Pancreas (tissue), 10 donors: ENCODE data around the gene ZNF652. TPM values are rescaled to one million over a fixed set of nuclear protein-coding genes. Genes with fewer than 3 reads are reported as not detected.

Experiments used
- ATAC-seq, 4 donors: fragments of 200-7000 bp; cut with Tn5 transposase; one replicate each; pipeline versions ENCODE4 v1.8.0 to v1.9.1; 2020; ENCODE audit warnings: mild to moderate bottlenecking in 4 of 4, moderate library complexity in 4 of 4
- DNase-seq, 6 donors: peaks; one replicate each; pipeline ENCODE4 v3.0.0-alpha.2; 2020
- FAIRE-seq: peaks from 2 replicates; lab custom pipeline; 2012; peaks lifted over from hg19 to GRCh38; lab: Jason Lieb, UNC
- H3K27ac ChIP-seq, 4 donors: fragments of 200-600 bp; sonication (generic); 1 replicate in 3 of 4; 2 replicates in 1 of 4; pipeline versions ENCODE4 v1.5.0 to v1.8.0; 2020
- H3K27me3 ChIP-seq, 4 donors: fragments of 200-600 bp; one replicate each; pipeline ENCODE4 v1.8.0; 2021
- H3K36me3 ChIP-seq, 3 donors: fragments of 200-600 bp; sonication (generic) in 1 of 3; one replicate each; pipeline versions ENCODE4 v1.5.0 to v1.8.0; 2020 to 2021
- H3K4me1 ChIP-seq, 3 donors: fragments of 200-600 bp; one replicate each; pipeline ENCODE4 v1.8.0; 2021
- H3K4me3 ChIP-seq, 4 donors: fragments of 200-600 bp; sonication (generic) in 2 of 4; one replicate each; pipeline versions ENCODE4 v1.5.0 to v1.8.0; 2020 to 2021
- H3K9me3 ChIP-seq, 4 donors: fragments of 200-600 bp; one replicate each; pipeline ENCODE4 v1.8.0; 2021
- CTCF ChIP-seq, 4 donors: fragments of 200-600 bp; sonication (generic) in 3 of 4; IDR thresholded peaks; one replicate each; pipeline versions ENCODE4 v1.5.0 to v1.8.0; 2021; ENCODE audit warnings: antibody characterized with exemption in 4 of 4
- WGBS, 2 donors: extraction: QIAGEN DNeasy Blood & Tissue Kit; methylation state at CpG; one replicate each; pipeline ENCODE4 v1.1.7; 2013; 5-methylcytosine and 5-hydroxymethylcytosine counted together
- intact Hi-C, 3 donors: fragments of 100-400 bp; cut with DNase I; formaldehyde crosslinking; loops; one replicate each; pipeline versions ENCODE4 v1.11.1 to v1.14.2; 2022
- polyA plus RNA-seq, 2 donors: library from polyadenylated mRNA; stranded (reverse); fragments of 200-250 nt; gene quantifications; one replicate each; pipeline ENCODE4 v1.2.3, GENCODE V29; 2013
- total RNA-seq, 6 donors: library from RNA; stranded (reverse); fragmentation: NEBNext Ultra II Directional in 4 of 6; extraction: Animal tissue kit (Norgen Biotek cat#: 25700) in 4 of 6; gene quantifications; one replicate each; pipeline versions ENCODE4 v1.2.1 to v1.2.4, GENCODE V29; 2021 to 2023
- donor health status: healthy with polysubstance abuse.
- donor health status: DM: no; HTN: no; CAD: no; lungs with moderate emphysema.
- donor health status: DM: no; HTN: no; CAD: no.
- donor health status: control.
- donor health status: control.
- donor health status: Bipolar disorder and iron deficiency.
- donor health status: DM: yes; HTN: yes; CAD: no.
- donor health status: DM: no; HTN: no; CAD: no.
- donor health status: DM: no; HTN: no; CAD: no.
- donor health status: DM: yes; HTN: yes; CAD: no.

Gene ZNF652
- total and polyA plus RNA-seq, 8 donors, result 16.8 to 32.4 (median 20.5) TPM

GRCh38 chr17:49260817-49261291 is 101.2 kb downstream of the ZNF652 start:
- intact Hi-C loops, result no loop called here
- H3K36me3 ChIP-seq, result no peaks in the 10 kb centered on the region
- FAIRE-seq (no peak), DNase-seq (no peak), ATAC-seq (peak in 1 of 4 donors; percentile 12)
- no peaks in the 10 kb centered on the region for H3K4me1 ChIP-seq
- no peak for TF ChIP-seq CTCF (IDR thresholded peaks at IDR 0.05)
- no peaks in the 10 kb centered on the region for H3K9me3 ChIP-seq
- 51 to 63% methylated on average over 11 of the region's 11 CpGs for WGBS, 2 donors
- H3K27me3 ChIP-seq, result no peaks in the 10 kb centered on the region
- peak overlapping the region in 3 of 4 donors; percentile 24 to 58 (median 56) for H3K4me3 ChIP-seq
- H3K27ac ChIP-seq, result peak overlapping the region in 2 of 4 donors; percentile 61 to 71

- Histone ChIP-seq H3K4me1 (no peaks in the 10 kb centered on the region), H3K9me3 (no peaks in the 10 kb centered on the region), H3K27ac (peak overlapping the region in 2 of 4 donors; percentile 61 to 71), H3K4me3 (peak overlapping the region; percentile 24 to 58 (median 46)), H3K27me3 (no peaks in the 10 kb centered on the region), H3K36me3 (no peaks in the 10 kb centered on the region)
- no peak for TF ChIP-seq CTCF (IDR thresholded peaks at IDR 0.05)
- DNase-seq (peak; percentile 23 to 81 (median 42)), FAIRE-seq (no peak), ATAC-seq (peak; percentile 79 to 88 (median 84))
- WGBS, 2 donors, result 2% methylated on average over 67 to 77 of the region's 77 CpGs
- intact Hi-C loops, result no loop called here
Observed at GRCh38 chr17:49260011-49260816, 101.8 kb downstream of the ZNF652 start.

- H3K36me3 ChIP-seq, result no peaks in the 10 kb centered on the region
- no peaks in the 10 kb centered on the region for H3K27me3 ChIP-seq
- H3K4me1 ChIP-seq, result no peaks in the 10 kb centered on the region
- no peak for DNase-seq
- FAIRE-seq, result no peak
- no peak for ATAC-seq
- TF ChIP-seq CTCF (IDR thresholded peaks at IDR 0.05), result no peak
- intact Hi-C loops, result no loop called here
- H3K4me3 ChIP-seq, result peak overlapping the region in 3 of 4 donors; percentile 36 to 58 (median 56)
- no peaks in the 10 kb centered on the region for H3K9me3 ChIP-seq
- 35 to 45% methylated on average over 9 to 10 of the region's 10 CpGs for WGBS, 2 donors
- peak overlapping the region in 2 of 4 donors; percentile 61 to 71 for H3K27ac ChIP-seq
Observed at GRCh38 chr17:49259663-49260010, 102.4 kb downstream of the ZNF652 start.

- Histone ChIP-seq H3K4me1 (no peaks in the 10 kb centered on the region), H3K27me3 (no peaks in the 10 kb centered on the region), H3K27ac (no peak overlapping the region), H3K4me3 (no peak overlapping the region), H3K9me3 (no peaks in the 10 kb centered on the region), H3K36me3 (no peaks in the 10 kb centered on the region)
- ATAC-seq (no peak), DNase-seq (no peak), FAIRE-seq (no peak)
- TF ChIP-seq CTCF (IDR thresholded peaks at IDR 0.05), result no peak
- intact Hi-C loops, result no loop called here
- 85 to 93% methylated on average over 3 of the region's 3 CpGs for WGBS, 2 donors
Observed at GRCh38 chr17:49258394-49258793, 103.7 kb downstream of the ZNF652 start.

DNA sequence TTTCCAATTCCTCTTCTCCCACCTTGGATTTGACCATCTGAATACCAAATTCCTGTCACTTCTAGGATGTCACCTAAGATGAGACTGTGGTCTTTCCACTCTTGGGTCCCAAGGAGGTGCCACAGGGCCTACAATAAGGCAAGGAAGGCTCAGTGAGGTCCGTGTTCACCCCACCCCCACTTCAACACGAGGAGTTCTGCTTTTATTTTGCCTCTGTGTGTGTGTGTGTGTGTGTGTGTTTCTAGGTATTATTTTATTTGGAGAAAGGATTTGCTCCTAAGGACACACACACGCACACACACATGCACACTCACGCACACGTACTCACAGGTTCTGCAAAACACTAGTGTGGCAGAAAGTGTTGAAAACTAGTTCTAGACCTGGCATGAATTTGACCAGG is 106.9 kb downstream of the ZNF652 start:
- no peak for DNase-seq
- Histone ChIP-seq H3K27me3 (no peaks in the 10 kb centered on the region), H3K36me3 (no peaks in the 10 kb centered on the region), H3K4me1 (no peaks in the 10 kb centered on the region), H3K9me3 (no peaks in the 10 kb centered on the region), H3K4me3 (no peak overlapping the region), H3K27ac (no peak overlapping the region)
- intact Hi-C loops, result no loop called here
- WGBS, 2 donors, result 64 to 76% methylated on average over 5 of the region's 5 CpGs
- FAIRE-seq, result no peak
- TF ChIP-seq CTCF (IDR thresholded peaks at IDR 0.05), result no peak
- ATAC-seq, result no peak
